OCI-M1 (cell line): Measurements from ENCODE around the gene C1orf35.

Source experiments
- DNase-seq: peaks from one replicate; lab custom pipeline; 2025; lab: John Stamatoyannopoulos, UW

The C1orf35 gene

GRCh38 chr1:228079013-228079412, 24.1 kb downstream of the C1orf35 start:
- no peak for DNase-seq

DNA sequence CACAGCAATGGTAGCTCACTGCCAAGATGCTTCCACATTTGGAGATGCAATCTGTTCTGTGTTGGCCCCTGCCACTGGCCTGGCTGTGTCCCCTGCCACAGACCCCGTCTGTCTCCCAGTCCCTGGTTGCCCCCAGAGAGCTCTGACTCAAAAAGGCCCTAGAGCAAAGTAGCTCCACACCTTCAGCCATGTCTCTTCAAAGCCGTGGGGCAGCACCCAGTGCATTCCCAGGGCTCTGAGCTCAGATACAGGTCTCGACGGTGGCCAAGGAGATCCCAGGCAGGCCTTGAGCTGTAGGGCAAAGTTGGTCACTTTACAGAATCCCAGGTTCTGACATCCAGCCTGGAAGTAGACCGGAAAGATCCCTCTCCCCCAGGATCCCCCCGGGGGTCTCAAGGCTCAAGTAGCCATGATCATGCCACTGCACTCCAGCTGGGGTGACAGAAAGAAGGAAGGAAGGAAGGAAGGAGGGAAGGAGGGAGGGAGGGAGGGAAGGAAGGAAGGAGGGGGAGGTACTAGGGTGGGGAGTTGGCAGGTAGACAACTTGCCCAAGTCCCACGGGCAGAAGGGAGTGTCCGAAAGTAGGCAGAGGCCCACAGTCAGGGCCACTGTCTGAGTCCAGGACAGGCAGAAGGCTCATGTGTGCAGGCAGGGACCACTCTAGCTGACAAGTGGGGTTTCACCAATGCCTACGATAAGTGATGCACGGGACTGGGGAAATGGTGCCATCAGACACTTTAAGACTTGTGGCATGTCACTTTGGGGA, 25.4 kb downstream of the C1orf35 start:
- no peak for DNase-seq

DNA sequence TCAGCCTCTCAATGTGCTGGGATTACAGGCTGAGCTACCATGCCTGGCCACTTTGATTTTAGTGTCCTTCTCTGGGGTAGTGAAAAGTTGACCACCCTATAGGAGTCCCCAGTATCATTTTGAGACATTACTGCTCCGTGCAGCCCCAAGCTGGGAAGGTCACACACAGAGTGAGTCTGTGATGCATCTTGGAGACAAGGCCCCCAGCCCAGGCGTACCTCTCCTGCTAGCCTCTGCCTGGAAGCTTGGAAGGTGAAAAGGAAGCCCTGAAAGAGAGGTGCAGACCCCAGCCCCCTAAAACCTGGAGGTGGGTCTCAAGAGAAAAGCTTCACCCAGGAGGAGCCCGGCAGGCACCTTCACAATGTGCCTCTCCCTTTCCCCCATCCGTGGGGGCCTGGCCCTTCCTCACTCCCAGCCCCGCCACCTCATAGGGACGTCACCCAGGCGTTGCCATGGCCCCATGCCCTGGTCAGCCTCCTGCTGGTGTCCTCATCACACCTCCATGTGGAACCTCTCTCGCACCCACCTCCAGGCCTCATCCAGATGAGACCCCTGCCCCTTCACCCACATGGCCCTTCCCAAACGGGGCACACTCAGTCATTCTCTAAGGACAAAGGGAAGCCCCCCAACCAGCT, 26.2 kb downstream of the C1orf35 start:
- DNase-seq: no peak

- DNase-seq: no peak
Observed at GRCh38 chr1:228075801-228076271, 27.3 kb downstream of the C1orf35 start.

- no peak for DNase-seq
Observed at GRCh38 chr1:228074954-228075730, 28.0 kb downstream of the C1orf35 start.

- no peak for DNase-seq
Observed at GRCh38 chr1:228073857-228074545, 29.1 kb downstream of the C1orf35 start.

- no peak for DNase-seq
Observed at GRCh38 chr1:228073061-228073856, 29.9 kb downstream of the C1orf35 start.

DNA sequence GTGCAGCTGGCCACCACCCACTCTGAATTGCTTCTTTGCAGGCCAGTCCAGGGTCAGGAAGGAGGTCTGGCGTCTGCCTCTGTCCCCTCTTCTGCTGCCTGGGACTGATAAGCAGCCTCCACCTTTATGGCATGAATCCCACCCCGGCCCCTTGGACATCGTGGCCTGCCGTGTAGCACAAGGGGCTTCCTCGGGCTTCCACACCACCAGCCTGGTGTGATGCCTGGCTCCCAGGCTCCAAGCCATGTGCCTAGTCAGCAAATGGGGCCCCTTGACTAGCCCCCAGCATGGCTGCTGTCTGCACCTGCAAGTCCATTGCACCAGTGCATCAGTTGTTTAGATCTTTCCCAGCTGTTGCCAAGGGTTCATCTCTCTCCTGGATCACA, 30.5 kb downstream of the C1orf35 start:
- no peak for DNase-seq

DNA sequence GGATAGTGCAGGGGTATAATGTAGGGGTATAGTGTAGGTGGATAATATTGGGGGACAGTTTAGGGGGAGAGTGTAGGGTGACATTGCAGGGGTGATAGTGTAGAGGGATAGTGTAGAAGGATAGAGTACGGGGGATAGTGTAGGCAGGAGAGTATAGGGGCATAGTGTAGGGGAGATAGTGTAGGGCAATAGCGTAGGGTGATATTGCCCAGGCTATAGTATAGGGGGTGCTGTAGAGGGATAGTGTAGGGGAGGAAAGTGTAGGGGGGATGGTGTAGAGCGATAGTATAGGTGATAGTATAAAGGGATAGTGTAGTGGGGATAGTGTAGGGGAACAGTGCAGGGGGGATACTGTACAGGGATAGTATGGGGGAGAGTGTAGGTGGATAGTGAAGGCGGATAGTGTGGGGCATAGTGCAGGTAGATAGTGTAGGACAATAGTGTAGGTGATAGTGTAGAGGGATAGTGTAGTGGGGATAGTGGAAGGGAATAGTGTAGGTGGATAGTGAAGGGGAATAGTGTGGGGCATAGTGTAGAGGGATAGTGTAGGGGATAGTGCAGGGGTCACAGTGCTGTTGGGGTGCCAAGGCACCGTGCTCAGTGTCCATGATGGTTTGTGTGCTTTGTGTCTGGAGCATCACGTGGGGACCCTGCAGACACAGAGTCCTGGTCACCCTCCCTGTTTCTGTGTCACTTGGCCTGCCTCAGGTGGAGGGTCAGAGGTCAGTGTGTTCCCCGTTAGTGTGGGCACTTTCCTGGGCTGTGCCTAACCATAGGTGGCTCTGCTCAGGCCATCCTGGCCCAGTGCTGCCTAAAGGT, 31.1 kb downstream of the C1orf35 start:
- DNase-seq: no peak

DNA sequence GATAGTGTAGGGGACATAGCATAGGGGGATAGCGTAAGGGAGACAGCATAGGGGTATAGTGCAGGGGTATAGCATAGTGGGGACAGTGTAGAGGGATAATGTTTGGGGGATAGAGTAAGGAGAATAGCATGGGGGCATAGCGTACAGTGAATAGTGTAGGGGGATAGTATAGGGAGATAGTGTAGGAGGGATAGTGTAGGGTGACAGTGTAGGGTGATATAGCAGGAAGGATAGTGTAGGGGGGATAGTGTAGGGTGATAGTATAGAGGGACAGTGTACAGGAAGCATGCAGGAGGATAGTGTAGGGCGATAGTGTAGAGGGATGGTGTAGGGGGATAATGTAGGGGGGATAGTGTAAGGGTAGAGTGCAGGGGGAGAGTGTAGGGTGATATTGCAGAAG, 32.3 kb downstream of the C1orf35 start:
- DNase-seq: no peak

DNA sequence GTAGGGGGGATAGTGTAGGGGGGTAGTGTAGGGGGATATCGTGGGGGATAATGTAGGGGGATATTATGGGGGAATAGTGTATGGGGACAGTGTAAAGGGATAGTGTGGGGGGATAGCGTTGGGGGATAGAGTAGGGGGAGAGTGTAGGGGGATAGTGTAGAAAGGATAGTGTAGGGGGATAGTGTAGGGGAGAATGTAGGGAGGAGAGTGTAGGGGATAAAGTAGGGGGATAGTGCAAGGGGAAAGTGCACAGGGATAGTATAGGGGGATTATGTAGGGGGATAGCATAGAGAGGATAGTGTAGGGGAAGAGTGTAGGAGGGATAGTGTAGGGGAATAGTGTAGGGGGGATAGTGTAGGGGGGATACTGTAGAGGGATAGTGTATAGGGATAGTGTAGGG, 33.0 kb downstream of the C1orf35 start:
- DNase-seq: no peak

GRCh38 chr1:228068359-228068758, 34.8 kb downstream of the C1orf35 start:
- DNase-seq: no peak

- DNase-seq: no peak
Observed at GRCh38 chr1:228066891-228067654, 36.1 kb downstream of the C1orf35 start.

GRCh38 chr1:228066416-228066815, 36.7 kb downstream of the C1orf35 start:
- DNase-seq: no peak

DNA sequence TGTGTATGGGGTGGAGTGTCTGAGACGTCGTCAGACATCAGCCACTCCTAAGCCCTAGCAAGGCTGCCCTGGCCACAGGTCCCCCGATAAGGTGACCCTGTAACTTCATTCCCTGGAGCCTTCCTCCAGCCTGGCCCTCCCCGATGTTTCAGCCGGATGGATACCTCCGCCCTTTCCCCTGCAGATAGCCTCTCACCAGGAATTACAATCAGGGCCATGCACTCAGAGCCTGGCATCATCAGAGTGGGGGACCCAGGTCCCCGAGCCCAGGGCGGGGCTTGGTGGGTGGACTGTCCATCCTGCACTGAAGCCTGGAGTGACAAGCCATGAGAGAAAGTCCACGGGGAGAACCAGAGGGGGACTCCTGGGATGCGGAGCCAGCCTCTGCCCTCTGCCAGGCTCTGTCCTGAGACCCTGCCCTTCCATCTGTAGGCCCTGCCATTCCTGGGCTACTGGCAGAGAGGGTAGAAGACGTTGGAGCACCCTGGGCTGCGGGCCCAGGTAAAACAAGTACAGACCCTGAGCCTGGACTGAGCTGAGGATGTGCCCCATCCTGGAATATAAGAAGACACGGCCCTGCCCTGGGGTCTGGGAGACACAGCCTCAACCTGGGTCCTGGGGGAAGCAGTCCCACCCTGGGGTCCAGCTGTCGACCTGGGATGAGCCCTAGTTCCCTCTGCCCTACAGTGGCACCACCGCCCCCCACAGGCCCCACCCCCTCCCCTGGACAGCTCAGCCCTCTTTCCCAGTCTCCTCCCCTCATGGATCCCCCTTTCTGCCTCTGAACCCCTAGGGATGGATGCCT, 37.4 kb downstream of the C1orf35 start:
- DNase-seq: no peak

DNA sequence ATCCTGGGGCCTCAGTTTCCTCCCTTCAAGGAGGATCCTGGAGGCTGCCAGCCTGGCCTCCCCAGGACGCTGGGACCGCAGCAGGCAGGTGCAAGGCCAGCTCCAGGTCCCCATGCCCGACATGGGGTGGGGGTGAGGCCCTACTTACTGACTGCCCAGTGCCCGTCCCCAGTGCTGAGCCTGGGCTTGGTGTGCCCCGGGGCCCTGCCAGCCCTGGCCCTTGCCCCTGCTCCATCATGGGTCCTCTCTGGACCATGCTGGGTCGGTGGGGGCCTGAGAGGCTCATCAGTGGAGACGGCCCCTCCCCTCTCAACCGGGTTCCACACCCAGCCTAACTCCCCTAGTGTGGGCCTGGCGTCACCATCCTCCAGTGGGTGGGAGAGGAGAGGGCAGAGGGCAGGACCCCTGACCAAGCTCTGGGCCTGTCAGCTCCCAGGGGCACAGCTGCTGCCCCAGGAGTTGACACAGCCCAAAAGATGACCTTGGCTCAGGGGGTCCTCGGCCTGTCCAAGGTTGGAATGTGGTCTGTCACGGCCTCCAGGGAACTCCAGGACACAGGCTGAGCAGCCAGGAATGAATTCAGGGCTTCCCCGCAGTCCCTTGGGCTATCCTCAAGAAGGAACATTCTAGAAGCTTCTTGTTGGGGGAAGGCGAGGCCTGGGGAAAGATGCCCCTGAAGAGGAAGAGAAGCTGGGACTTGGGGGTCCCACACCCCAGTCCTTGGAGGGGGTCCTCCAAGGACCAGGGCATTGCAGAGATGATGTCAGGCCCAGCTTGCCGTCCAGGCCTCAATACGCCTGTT, 38.2 kb downstream of the C1orf35 start:
- DNase-seq: no peak

DNA sequence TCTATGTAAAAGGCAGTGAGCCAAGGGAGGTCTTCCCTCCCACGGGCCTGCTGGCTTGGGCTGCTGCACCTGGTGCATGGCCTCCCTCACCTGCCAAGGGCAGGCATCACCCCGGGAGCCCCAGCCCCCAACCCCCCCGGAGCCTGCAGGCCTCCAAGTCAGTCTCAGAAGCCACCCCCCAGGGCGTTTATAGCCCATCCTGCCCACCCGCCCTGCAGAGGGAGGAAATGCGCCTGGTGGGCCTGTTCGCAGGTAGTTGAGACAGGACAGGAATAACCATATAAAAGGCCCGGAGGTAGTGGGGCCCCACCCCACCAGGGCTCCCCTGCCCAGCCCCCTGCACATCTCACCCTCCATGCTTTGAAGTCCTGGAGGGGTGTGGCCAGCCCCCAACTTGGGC, 38.8 kb downstream of the C1orf35 start:
- no peak for DNase-seq
